Measurements from ENCODE around the gene TRIM37.

- TF ChIP-seq, protein P1, sequence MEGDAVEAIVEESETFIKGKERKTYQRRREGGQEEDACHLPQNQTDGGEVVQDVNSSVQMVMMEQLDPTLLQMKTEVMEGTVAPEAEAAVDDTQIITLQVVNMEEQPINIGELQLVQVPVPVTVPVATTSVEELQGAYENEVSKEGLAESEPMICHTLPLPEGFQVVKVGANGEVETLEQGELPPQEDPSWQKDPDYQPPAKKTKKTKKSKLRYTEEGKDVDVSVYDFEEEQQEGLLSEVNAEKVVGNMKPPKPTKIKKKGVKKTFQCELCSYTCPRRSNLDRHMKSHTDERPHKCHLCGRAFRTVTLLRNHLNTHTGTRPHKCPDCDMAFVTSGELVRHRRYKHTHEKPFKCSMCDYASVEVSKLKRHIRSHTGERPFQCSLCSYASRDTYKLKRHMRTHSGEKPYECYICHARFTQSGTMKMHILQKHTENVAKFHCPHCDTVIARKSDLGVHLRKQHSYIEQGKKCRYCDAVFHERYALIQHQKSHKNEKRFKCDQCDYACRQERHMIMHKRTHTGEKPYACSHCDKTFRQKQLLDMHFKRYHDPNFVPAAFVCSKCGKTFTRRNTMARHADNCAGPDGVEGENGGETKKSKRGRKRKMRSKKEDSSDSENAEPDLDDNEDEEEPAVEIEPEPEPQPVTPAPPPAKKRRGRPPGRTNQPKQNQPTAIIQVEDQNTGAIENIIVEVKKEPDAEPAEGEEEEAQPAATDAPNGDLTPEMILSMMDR (IDR thresholded peaks at IDR 0.05 in 8 of 11, conservative IDR thresholded peaks at IDR 0.05 in 3 of 11), result no peak
- TF ChIP-seq POLR2A (IDR thresholded peaks at IDR 0.05) (peak in 1 of 3 donors; percentile 37), POLR2AphosphoS5 (IDR thresholded peaks at IDR 0.05) (peak in 2 of 3 donors; percentile 18 to 86)
Observed at GRCh38 chr17:59001158-59001814, 105.4 kb downstream of the TRIM37 start.

Measured in spleen (tissue), 7 donors.